HG03342 (cell line): ENCODE data around the gene CSRNP3.
"Not testable (repeated sequence)": the region's sequence is repeated elsewhere in the genome, so short reads cannot be mapped to it uniquely, and the experiment has no call there.

Experiments used
- ATAC-seq: cut with Tn5 transposase; IDR thresholded peaks from one replicate; pipeline ENCODE4 v1.9.1; 2021; ENCODE audit warnings: mild to moderate bottlenecking, moderate library complexity; ENCODE audit not compliant: unreplicated experiment

The CSRNP3 gene

GRCh38 chr2:165630236-165630635 is 160.7 kb downstream of the CSRNP3 start:
- ATAC-seq = no peak

- no peak for ATAC-seq
Observed at GRCh38 chr2:165631089-165631488, 161.6 kb downstream of the CSRNP3 start.

GRCh38 chr2:165632594-165632993 is 163.1 kb downstream of the CSRNP3 start:
- no peak for ATAC-seq

- no peak for ATAC-seq
Observed at GRCh38 chr2:165633431-165633830, 163.9 kb downstream of the CSRNP3 start.

- no peak for ATAC-seq
Observed at GRCh38 chr2:165634282-165634681, 164.8 kb downstream of the CSRNP3 start.

GRCh38 chr2:165634855-165635254 is 165.4 kb downstream of the CSRNP3 start:
- no peak for ATAC-seq

- no peak for ATAC-seq
Observed at GRCh38 chr2:165635532-165635931, 166.0 kb downstream of the CSRNP3 start.

- ATAC-seq = no peak
Observed at GRCh38 chr2:165636959-165637358, 167.5 kb downstream of the CSRNP3 start.

- ATAC-seq = no peak
Observed at GRCh38 chr2:165637396-165637795, 167.9 kb downstream of the CSRNP3 start.

- no peak for ATAC-seq
Observed at GRCh38 chr2:165639504-165639903, 170.0 kb downstream of the CSRNP3 start.

- no peak for ATAC-seq
Observed at GRCh38 chr2:165640247-165640929, 170.9 kb downstream of the CSRNP3 start.

GRCh38 chr2:165645930-165646831 is 176.7 kb downstream of the CSRNP3 start:
- no peak for ATAC-seq

GRCh38 chr2:165647409-165647808 is 177.9 kb downstream of the CSRNP3 start:
- no peak for ATAC-seq

- ATAC-seq = no peak
Observed at GRCh38 chr2:165648801-165649200, 179.3 kb downstream of the CSRNP3 start.

GRCh38 chr2:165651233-165651632 is 181.7 kb downstream of the CSRNP3 start:
- ATAC-seq = no peak

- no peak for ATAC-seq
Observed at GRCh38 chr2:165655661-165656060, 186.2 kb downstream of the CSRNP3 start.

GRCh38 chr2:165660361-165660760 is 190.9 kb downstream of the CSRNP3 start:
- peak; percentile 85 for ATAC-seq

- ATAC-seq = no peak
Observed at GRCh38 chr2:165662720-165663119, 193.2 kb downstream of the CSRNP3 start.

GRCh38 chr2:165665614-165666013 is 196.1 kb downstream of the CSRNP3 start:
- no peak for ATAC-seq

- ATAC-seq = not testable (repeated sequence)
Observed at GRCh38 chr2:165666073-165666472, 196.6 kb downstream of the CSRNP3 start.

- no peak for ATAC-seq
Observed at GRCh38 chr2:165666605-165667004, 197.1 kb downstream of the CSRNP3 start.

GRCh38 chr2:165667375-165667774 is 197.9 kb downstream of the CSRNP3 start:
- ATAC-seq = no peak
